Chondrocyte (in vitro differentiated cells): ENCODE measurements around the gene BZW1. TPM values are rescaled to one million over a fixed set of nuclear protein-coding genes. Genes with fewer than 3 reads are reported as not detected.

Experiments used
- DNase-seq: peaks from one replicate; pipeline ENCODE4 v3.0.0; 2021; ENCODE audit warnings: mixed read lengths, low spot score
- H3K27ac Mint-ChIP-seq: one replicate; pipeline ENCODE4 v1.8.0; 2021; ENCODE audit warnings: mild to moderate bottlenecking, moderate library complexity, mixed read lengths; ENCODE audit not compliant: unreplicated experiment
- H3K27me3 Mint-ChIP-seq: 2 replicates; pipeline ENCODE4 v1.8.0; 2021; ENCODE audit warnings: low read depth, mixed read lengths
- H3K36me3 Mint-ChIP-seq: 2 replicates; pipeline ENCODE4 v1.8.0; 2021; ENCODE audit warnings: low read depth, mixed read lengths
- H3K4me1 Mint-ChIP-seq: 2 replicates; pipeline ENCODE4 v1.8.0; 2021; ENCODE audit warnings: low read depth, mild to moderate bottlenecking, mixed read lengths
- H3K4me3 Mint-ChIP-seq: one replicate; pipeline ENCODE4 v1.8.0; 2021; ENCODE audit warnings: mild to moderate bottlenecking, moderate library complexity, mixed read lengths; ENCODE audit not compliant: unreplicated experiment
- H3K9me3 Mint-ChIP-seq: 2 replicates; pipeline ENCODE4 v1.8.0; 2021; ENCODE audit warnings: low read depth, mixed read lengths
- total RNA-seq: library from RNA; stranded (reverse); gene quantifications from 3 replicates; pipeline ENCODE4 v1.2.1, GENCODE V29; 2021
- TF ChIP-seq, protein P1 (sequence below): fragments of 200-600 bp; sonication (generic); IDR thresholded peaks from 2 replicates; pipeline ENCODE4 v1.5.0; 2021; ENCODE audit warnings: antibody characterized with exemption, mild to moderate bottlenecking, moderate library complexity

Gene BZW1
- total RNA-seq, 1 donor from 2014 or later, result 194 TPM

DNA sequence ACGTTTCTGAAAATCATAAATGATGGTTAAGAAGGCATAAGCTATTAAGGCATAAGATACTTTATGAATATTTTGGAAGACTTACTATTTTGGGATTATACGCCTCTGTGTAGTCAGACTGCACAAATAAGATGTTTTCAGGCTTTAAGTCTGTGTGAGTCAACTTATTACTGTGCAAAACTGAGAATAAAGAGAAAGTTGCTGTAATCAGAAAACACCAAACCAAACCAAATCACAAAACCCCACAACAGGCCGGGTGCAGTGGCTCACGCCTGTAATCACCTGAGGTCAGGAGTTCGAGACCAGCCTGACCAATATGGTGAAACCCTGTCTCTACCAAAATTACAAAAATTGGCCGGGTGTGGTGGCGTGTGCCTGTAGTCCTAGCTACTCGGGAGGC is 45.1 kb downstream of the BZW1 start:
- H3K36me3 Mint-ChIP-seq, result peaks cover 62% of the 10 kb centered on the region

GRCh38 chr2:200860092-200860795 is 48.5 kb downstream of the BZW1 start:
- H3K4me3 Mint-ChIP-seq, result peak overlapping the region; percentile 24
- peaks cover 45% of the 10 kb centered on the region for H3K36me3 Mint-ChIP-seq
- DNase-seq, result no peak
- peaks cover 47% of the 10 kb centered on the region for H3K4me1 Mint-ChIP-seq
- H3K9me3 Mint-ChIP-seq, result no peaks in the 10 kb centered on the region
- H3K27me3 Mint-ChIP-seq, result no peaks in the 10 kb centered on the region
- peak overlapping the region; percentile 100 for H3K27ac Mint-ChIP-seq
- TF ChIP-seq, protein P1, sequence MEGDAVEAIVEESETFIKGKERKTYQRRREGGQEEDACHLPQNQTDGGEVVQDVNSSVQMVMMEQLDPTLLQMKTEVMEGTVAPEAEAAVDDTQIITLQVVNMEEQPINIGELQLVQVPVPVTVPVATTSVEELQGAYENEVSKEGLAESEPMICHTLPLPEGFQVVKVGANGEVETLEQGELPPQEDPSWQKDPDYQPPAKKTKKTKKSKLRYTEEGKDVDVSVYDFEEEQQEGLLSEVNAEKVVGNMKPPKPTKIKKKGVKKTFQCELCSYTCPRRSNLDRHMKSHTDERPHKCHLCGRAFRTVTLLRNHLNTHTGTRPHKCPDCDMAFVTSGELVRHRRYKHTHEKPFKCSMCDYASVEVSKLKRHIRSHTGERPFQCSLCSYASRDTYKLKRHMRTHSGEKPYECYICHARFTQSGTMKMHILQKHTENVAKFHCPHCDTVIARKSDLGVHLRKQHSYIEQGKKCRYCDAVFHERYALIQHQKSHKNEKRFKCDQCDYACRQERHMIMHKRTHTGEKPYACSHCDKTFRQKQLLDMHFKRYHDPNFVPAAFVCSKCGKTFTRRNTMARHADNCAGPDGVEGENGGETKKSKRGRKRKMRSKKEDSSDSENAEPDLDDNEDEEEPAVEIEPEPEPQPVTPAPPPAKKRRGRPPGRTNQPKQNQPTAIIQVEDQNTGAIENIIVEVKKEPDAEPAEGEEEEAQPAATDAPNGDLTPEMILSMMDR, result no peak

More for the DNA sequence above, 45.1 kb downstream of the BZW1 start:
- TF ChIP-seq, protein P1, result no peak
- no peak for DNase-seq
- Mint-ChIP-seq H3K4me3 (no peak overlapping the region), H3K27ac (no peak overlapping the region), H3K27me3 (no peaks in the 10 kb centered on the region), H3K9me3 (no peaks in the 10 kb centered on the region), H3K4me1 (peaks cover 31% of the 10 kb centered on the region)

GRCh38 chr2:200861617-200862155 is 50.0 kb downstream of the BZW1 start:
- Mint-ChIP-seq H3K4me3 (peak overlapping the region; percentile 99), H3K27me3 (no peaks in the 10 kb centered on the region), H3K9me3 (no peaks in the 10 kb centered on the region), H3K4me1 (peaks cover 47% of the 10 kb centered on the region), H3K36me3 (peaks cover 39% of the 10 kb centered on the region), H3K27ac (peak overlapping the region; percentile 100)
- DNase-seq, result no peak
- TF ChIP-seq, protein P1, result no peak

DNA sequence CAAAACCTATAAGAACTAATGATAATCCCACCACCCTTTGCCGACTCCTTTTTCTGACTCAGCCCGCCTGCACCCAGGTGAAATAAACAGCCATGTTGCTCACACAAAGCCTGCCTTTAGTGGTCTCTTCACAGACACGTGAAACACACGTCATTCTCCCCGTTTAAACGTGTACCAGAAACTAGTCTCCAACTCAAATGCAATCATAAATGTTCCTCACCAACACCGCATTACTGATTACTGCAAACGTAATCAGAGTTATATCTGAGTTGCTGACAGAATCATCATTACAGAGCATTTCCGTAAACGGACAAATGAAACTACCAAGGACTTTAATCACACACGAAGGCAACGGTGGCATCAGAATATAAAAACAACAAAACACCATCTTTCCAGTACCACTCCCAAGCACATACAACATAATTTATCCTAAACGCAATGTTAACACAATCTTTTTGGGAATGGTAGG is 50.9 kb downstream of the BZW1 start:
- no peak for DNase-seq
- TF ChIP-seq, protein P1, result no peak
- H3K27ac Mint-ChIP-seq, result peak overlapping the region; percentile 100
- no peaks in the 10 kb centered on the region for H3K27me3 Mint-ChIP-seq
- peak overlapping the region; percentile 99 for H3K4me3 Mint-ChIP-seq
- H3K36me3 Mint-ChIP-seq, result peaks cover 30% of the 10 kb centered on the region
- no peaks in the 10 kb centered on the region for H3K9me3 Mint-ChIP-seq
- peaks cover 54% of the 10 kb centered on the region for H3K4me1 Mint-ChIP-seq

GRCh38 chr2:200863782-200864175 is 52.1 kb downstream of the BZW1 start:
- Mint-ChIP-seq H3K27ac (peak overlapping the region; percentile 100), H3K4me1 (peaks cover 51% of the 10 kb centered on the region), H3K36me3 (peaks cover 20% of the 10 kb centered on the region), H3K27me3 (no peaks in the 10 kb centered on the region), H3K9me3 (no peaks in the 10 kb centered on the region), H3K4me3 (peak overlapping the region; percentile 99)
- DNase-seq, result no peak
- TF ChIP-seq, protein P1, result no peak
